Neural crest cell (in vitro differentiated cells): ENCODE results near the gene OR2W3. TPM values are rescaled to one million over a fixed set of nuclear protein-coding genes. Genes with fewer than 3 reads are reported as not detected.
A peak's percentile ranks its signal among the peaks of the same experiment; 100 is the strongest.
"Not testable (repeated sequence)": the region's sequence is repeated elsewhere in the genome, so short reads cannot be mapped to it uniquely, and the experiment has no call there.

Experiments
- DNase-seq: peaks from one replicate; pipeline ENCODE4 v3.0.0; 2021; ENCODE audit warnings: low read depth, mixed read lengths, low spot score
- H3K27ac Mint-ChIP-seq: one replicate; pipeline ENCODE4 v1.8.0; 2021; ENCODE audit warnings: mild to moderate bottlenecking, mixed read lengths; ENCODE audit not compliant: unreplicated experiment
- H3K27me3 Mint-ChIP-seq: 2 replicates; pipeline ENCODE4 v1.8.0; 2021; ENCODE audit warnings: low read depth, mild to moderate bottlenecking, mixed read lengths
- H3K36me3 Mint-ChIP-seq: 2 replicates; pipeline ENCODE4 v1.8.0; 2021; ENCODE audit warnings: low read depth, mild to moderate bottlenecking, mixed read lengths
- H3K4me1 Mint-ChIP-seq: 2 replicates; pipeline ENCODE4 v1.8.0; 2021; ENCODE audit warnings: mixed read lengths
- H3K4me3 Mint-ChIP-seq: one replicate; pipeline ENCODE4 v1.8.0; 2021; ENCODE audit warnings: mild to moderate bottlenecking, mixed read lengths
- H3K9me3 Mint-ChIP-seq: 2 replicates; pipeline ENCODE4 v1.8.0; 2021; ENCODE audit warnings: mixed read lengths
- CTCF ChIP-seq: fragments of 200-600 bp; sonication (generic); conservative IDR thresholded peaks from 2 replicates; pipeline ENCODE4 v1.5.0; 2021; ENCODE audit warnings: antibody characterized with exemption, mild to moderate bottlenecking
- total RNA-seq: library from RNA; stranded (reverse); gene quantifications from 2 replicates; pipeline ENCODE4 v1.2.1, GENCODE V29; 2021

The OR2W3 gene
- total RNA-seq, 1 donor from 2014 or later = 0.96 TPM

GRCh38 chr1:247935781-247936180 is 40.4 kb downstream of the OR2W3 start:
- no peak for TF ChIP-seq CTCF
- DNase-seq = no peak
- no peaks in the 10 kb centered on the region for H3K4me1 Mint-ChIP-seq
- no peak overlapping the region for H3K27ac Mint-ChIP-seq
- H3K27me3 Mint-ChIP-seq = peaks cover 15% of the 10 kb centered on the region
- H3K9me3 Mint-ChIP-seq = no peaks in the 10 kb centered on the region
- no peak overlapping the region for H3K4me3 Mint-ChIP-seq
- H3K36me3 Mint-ChIP-seq = no peaks in the 10 kb centered on the region

GRCh38 chr1:247936415-247936814 is 41.0 kb downstream of the OR2W3 start:
- Mint-ChIP-seq H3K4me3 (no peak overlapping the region), H3K27ac (no peak overlapping the region)
- TF ChIP-seq CTCF = no peak

GRCh38 chr1:247936965-247937734 is 41.8 kb downstream of the OR2W3 start:
- not testable (repeated sequence) for H3K9me3 Mint-ChIP-seq, H3K27ac Mint-ChIP-seq, H3K36me3 Mint-ChIP-seq, H3K4me1 Mint-ChIP-seq
- peaks cover 15% of the 10 kb centered on the region for H3K27me3 Mint-ChIP-seq
- TF ChIP-seq CTCF = peak; percentile 74
- peak overlapping the region; percentile 61 for H3K4me3 Mint-ChIP-seq
- DNase-seq = peak; percentile 73

More at GRCh38 chr1:247936415-247936814, 41.0 kb downstream of the OR2W3 start:
- no peak for DNase-seq
- Mint-ChIP-seq H3K9me3 (no peaks in the 10 kb centered on the region), H3K4me1 (no peaks in the 10 kb centered on the region), H3K36me3 (no peaks in the 10 kb centered on the region), H3K27me3 (peaks cover 15% of the 10 kb centered on the region)

- peaks cover 13% of the 10 kb centered on the region for H3K9me3 Mint-ChIP-seq
Observed at GRCh38 chr1:247942624-247943023, 47.2 kb downstream of the OR2W3 start.

More at GRCh38 chr1:247942624-247943023, 47.2 kb downstream of the OR2W3 start:
- no peaks in the 10 kb centered on the region for H3K36me3 Mint-ChIP-seq
- no peak for TF ChIP-seq CTCF
- no peak for DNase-seq
- H3K27me3 Mint-ChIP-seq = peaks cover 11% of the 10 kb centered on the region
- H3K4me3 Mint-ChIP-seq = no peak overlapping the region
- no peak overlapping the region for H3K27ac Mint-ChIP-seq
- H3K4me1 Mint-ChIP-seq = no peaks in the 10 kb centered on the region

Other genes starting within 250 kb of the OR2W3 start
- gene OR13G1, start 215.8 kb upstream of the OR2W3 start, total RNA-seq = not detected in 2 replicates
- gene OR6F1, start 178.9 kb upstream of the OR2W3 start, total RNA-seq = not detected in 2 replicates
- not detected in 2 replicates for gene OR14K1, start 157.0 kb upstream of the OR2W3 start, total RNA-seq
- gene OR14A2, start 147.4 kb upstream of the OR2W3 start, total RNA-seq = not detected in 2 replicates
- not detected in 2 replicates for gene OR1C1, start 135.0 kb upstream of the OR2W3 start, total RNA-seq
- gene OR14A16, start 71.5 kb upstream of the OR2W3 start, total RNA-seq = not detected in 2 replicates
- gene OR11L1, start 53.7 kb upstream of the OR2W3 start, total RNA-seq = not detected in 2 replicates
- 1.6 and 2.1 TPM in 2 replicates for gene TRIM58, start 38.4 kb upstream of the OR2W3 start, total RNA-seq
- gene OR2T8, start 24.7 kb downstream of the OR2W3 start, total RNA-seq = not detected in 2 replicates
- not detected in 2 replicates for gene OR2AJ1, start 29.3 kb downstream of the OR2W3 start, total RNA-seq
- not detected in 2 replicates for gene OR2L8, start 53.3 kb downstream of the OR2W3 start, total RNA-seq
- gene OR2AK2, start 69.6 kb downstream of the OR2W3 start, total RNA-seq = not detected in 2 replicates
- not detected in 2 replicates for gene OR2L5, start 118.1 kb downstream of the OR2W3 start, total RNA-seq
- gene OR2L2, start 134.5 kb downstream of the OR2W3 start, total RNA-seq = 0.09 TPM in 2 replicates
- not detected in 2 replicates for gene OR2L3, start 151.2 kb downstream of the OR2W3 start, total RNA-seq
- not detected in 2 replicates for gene OR2L13, start 199.6 kb downstream of the OR2W3 start, total RNA-seq
- not detected in 2 replicates for gene OR2M5, start 249.6 kb downstream of the OR2W3 start, total RNA-seq